Activated CD4-positive, alpha-beta T cell treated with anti-CD3 and anti-CD28 coated beads, Interleukin-2, amount 50 U/mL, for 1 hour (primary cell): ENCODE data around the gene MX1.

Experiments
- DNase-seq: peaks from one replicate; pipeline ENCODE4 v3.0.0-alpha.2; 2020

The MX1 gene

DNA sequence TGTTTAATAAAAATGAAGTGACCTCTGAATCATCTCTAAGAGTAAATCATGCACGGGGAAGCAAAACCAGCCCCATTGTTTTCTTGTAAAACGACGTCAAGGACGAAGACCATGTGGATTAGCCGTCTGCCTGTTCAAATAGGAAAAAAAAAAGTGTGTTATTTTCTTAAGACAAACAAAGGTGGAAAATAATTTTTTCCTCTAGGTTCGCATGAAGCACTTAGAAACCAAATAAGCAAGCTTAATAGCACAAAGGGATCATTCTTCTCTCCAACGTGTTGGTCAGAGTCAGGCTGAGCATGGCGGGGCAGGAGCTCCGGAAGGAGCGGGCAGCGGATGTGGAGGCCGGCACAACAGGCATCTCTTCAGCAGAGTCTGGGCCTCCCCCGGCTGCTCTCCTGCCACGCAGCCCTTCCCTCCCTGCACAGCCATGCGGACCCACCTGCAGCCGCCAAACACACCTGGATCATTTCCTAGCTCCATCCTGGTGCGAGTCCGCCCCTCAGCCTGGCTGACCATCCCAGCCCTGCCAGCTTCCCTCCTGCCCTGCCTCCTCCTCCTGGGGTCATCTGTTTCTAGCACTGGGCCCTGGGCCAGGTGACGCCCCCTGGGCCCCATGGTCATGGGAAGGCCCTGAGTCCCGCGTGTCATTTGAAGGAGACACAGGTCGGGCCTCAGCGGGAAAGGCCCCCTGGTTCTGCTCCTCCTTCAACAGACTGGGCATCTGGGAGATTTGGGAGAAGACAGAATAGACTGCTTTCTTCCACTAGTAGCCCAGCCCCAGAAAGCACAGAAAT is 40.2 kb downstream of the MX1 start:
- no peak for DNase-seq

DNA sequence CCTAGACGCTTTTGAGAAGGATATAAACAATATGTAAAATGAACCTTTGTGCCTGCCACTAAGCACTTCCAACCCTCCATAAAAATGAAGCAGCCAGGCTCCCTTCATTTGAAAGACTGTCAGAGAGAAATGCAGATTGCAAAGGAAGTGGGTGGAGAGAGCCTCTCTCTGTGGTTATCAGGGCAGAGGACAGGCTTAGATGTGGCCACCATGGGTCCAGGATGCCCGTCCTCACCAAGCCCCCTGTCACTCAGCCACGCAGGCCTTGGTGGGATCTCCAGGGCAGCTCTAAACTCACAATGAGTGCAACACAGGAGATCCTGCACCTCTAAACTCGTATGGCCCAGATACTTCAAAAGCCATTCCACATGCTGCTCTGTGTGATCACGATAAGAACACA is 44.0 kb downstream of the MX1 start:
- no peak for DNase-seq

DNA sequence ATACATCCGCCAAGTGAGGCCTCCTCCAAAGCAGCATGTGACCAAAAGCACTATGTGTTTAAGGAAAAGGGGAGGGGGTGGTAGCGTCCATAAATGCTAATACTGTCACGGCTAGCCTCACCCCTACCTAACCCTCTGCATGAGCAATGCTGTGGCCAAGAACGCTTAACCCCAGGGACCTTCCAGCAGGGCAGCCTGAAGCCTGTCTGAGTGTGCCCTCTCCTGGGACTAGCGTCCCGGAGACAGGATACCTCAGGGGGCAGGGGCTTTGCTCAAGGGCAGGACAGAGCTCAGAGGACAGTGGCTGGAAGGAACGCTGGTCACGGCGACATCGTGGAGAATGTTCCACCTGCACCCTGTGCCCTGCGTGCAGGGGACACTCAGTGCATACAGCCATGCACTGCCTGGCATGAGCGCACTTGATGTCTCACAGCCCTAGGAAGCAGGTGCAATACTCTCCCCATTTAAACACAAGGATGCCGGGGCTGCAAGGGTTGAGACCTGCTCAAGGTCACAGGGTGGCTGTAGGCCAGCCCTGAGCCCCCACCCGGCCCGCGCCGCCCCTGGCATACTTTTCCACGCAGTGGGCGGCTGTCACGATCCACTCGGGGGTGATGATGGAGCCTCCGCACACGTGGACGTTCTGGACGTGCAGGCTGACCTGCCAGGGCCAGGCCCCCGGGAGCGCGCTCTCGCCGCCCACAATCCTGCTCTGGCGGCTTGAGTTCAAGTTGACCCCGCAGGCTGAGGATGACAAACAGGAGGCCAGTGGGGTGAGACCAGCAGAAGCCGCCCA is 46.9 kb downstream of the MX1 start:
- DNase-seq = no peak

DNA sequence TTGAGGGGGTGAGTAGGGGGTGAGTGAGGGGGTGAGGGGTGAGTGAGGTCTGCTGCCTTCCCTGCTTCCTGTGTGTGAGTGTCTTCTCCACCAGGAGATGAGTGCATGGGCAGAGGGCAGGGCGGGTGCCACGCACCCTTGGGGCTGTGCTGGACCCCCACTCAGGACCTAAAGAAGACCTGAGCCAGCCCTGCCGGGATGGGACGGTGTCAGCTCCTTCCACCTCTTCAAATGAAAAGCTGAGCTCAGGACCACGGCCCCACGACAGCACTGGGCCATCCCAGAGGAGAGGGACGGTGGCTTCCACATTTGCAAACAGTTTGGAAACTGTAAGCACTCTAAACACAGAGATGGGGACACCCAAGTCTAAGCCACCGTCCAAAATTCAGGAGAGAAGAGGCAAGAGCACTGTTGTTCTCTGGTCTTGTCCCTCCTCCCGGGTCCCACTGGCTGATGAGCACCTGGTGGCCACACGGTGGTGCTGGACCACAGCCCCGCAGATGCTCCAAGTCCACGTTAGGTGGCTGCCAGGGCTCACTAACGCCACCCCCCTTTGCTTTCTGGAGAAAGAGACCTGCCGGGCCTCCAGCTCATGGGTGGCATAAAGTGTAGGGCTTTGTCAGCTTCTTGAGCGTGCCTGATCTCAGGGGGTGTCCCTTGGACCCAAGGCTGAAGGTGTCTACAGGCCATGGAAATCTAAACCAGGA is 49.8 kb downstream of the MX1 start:
- DNase-seq = no peak

DNA sequence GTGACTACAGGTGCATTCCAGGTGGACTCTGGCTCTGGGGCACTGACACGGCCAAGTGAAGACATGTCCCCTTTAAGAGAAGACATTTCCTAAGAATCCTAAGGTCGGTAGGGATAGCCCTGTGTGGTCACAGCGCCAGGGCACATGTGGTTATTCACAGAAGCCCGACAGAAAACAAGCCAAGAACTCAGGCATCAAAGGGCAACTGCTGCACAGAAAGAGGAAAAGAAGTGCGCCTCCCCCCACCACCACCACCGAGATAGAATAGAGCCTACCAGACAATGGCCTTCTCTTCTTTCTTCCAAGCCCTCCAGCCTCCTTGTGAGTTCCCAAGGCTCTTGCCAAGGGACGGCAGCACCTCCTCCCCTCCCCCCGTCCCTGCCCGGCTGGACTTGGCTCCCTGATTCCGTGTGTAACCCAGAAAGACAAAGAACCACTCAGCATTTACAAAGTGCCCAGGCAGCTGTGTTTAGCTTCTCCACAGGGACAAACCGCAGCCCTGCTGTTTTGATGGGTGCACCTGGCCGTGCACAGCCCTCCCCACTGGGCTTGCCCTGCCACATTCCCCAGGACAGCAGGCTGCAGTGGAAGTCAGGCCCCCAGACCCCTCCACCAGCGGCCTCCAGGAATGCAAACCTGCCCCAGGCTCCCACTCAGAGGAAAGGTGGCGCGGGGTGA is 51.7 kb downstream of the MX1 start:
- no peak for DNase-seq

DNA sequence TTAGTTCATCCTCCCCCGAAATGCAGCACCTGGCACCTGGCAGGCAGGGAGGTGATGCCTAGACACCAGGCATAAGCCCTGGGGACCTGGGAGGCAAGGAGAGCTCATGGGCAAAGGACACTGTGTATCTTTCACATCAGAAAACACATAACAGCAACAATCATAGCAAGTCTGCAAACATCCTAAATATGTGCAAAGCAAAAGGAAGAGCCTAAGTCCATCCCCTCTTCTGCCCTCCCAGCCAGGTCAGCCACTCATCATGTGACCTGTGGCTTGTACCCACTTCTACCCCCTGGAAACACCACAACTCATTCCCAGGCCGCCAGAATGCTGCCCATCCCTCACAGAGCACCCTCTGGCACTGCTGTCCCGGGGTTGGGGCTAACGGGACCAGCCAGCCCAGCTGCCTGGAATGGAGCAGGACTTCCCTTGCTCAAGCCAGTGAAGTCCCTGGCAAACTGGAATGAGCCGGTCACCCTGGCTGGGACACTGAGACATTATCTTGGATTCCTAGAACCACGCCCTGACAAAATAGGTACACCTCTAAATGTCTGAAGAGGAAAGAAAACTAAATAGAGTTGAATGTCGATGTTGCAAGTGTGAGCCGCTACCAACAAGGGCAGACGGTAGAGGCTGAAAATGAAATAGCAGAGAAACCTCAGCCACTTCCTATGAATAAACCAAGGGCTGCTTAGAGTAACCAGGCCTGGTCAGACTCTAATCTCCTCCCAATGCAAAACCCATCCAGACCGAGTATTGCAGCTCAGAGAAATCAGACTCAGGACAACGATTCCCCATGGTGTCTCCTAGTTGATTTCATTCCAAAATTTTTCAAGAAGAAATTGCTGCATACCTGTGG is 52.5 kb downstream of the MX1 start:
- DNase-seq = no peak

DNA sequence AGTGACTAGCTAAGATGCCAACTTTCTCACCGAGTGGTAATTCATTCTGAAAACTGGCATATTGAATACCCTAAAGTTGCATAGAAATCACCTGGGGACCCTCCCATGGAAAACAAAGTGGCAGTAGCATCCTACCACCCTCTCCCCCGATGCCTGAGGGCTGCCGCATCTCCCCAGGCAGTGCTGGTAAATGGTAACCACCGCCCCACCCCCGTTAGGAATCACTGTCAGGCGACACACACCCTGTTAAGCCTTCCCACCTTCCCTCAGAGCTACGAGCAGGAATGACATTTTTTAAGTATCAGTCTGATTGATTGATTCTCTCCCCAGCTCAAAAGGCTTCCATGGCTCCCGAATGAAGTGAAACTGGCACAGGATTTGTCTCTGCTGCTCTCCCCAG is 53.6 kb downstream of the MX1 start:
- no peak for DNase-seq

DNA sequence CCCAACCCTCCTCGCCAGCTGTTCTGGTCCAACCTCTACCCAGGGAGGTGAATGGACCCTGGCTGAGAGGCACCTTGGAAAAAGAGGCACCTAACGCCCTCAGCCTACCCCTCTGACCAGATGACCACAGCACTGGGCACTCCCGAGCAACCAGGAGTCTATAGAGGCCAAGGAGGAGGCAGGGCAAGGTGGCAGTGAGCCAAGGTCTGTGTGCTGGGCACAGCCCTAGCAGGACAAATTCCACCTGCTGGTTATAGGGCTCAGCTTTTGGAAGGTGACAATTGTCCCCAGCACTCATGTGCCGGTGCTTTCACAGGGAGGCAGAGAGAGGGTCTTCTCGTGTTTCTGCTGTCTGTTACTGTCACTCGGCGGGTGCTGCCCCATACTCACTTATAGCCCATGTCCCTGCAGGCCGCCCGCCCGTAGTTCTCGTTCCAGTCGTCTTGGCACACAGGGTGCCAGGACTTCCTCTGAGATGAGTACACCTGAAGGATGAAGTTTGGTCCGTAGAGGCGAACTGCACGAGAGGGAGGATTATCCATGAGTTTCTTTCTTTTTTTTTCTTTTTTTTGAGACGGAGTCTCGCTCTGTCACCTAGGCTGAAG is 54.1 kb downstream of the MX1 start:
- DNase-seq = no peak

DNA sequence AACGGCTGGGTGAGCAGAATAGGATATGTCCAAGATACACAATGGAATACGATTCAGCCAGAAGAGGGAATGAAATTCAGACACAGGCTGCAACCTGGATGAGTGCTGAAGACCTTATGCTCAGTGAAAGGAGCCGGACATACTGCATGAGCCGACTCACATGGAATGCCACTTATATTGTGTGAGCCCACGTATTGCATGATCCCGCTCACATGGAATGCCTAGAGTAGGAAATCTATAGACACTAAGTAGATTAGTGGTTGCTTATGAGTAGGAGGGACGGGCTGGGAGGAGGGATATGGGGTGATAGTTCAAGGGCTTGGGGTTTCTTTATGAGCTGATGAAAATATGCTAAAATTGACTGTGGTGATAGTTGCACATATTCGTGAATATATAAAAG is 55.2 kb downstream of the MX1 start:
- no peak for DNase-seq

DNA sequence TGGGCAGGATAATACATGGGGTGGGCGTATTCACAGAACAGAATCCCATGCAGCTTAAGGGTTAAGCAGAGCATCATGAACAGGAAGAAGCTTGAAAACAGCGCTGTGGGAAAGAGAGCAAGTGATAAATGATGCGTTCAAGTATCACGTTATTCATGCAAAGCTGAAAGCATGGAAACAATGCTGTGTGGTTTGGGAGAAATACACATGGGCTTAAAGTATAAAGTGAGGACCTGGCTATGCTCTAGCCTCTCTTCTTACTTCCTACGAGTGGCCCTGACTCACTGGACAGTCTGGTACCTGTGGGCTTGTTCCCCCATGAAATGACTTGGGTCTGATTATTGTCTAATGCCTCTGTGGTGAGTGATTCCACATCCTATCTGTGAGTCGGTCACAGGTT is 56.3 kb downstream of the MX1 start:
- DNase-seq = no peak

DNA sequence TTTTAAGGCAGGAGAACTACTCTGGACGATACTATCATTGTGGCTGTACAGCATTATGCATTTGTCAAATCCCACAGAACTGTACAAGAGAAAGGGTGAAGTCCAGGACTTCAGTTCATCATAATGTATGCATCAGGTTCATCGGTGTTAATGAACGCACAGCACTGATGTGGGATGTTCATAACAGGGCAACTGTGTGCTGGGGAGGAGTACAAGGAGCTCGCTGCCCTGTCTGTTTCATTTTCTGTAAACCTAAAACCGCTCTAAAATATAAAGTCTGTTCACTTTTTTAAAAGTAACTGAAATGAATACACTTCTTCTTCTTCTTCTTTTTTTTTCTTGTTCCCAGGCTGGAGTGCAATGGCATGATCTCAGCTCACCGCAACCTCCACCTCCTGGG is 56.9 kb downstream of the MX1 start:
- DNase-seq = no peak

DNA sequence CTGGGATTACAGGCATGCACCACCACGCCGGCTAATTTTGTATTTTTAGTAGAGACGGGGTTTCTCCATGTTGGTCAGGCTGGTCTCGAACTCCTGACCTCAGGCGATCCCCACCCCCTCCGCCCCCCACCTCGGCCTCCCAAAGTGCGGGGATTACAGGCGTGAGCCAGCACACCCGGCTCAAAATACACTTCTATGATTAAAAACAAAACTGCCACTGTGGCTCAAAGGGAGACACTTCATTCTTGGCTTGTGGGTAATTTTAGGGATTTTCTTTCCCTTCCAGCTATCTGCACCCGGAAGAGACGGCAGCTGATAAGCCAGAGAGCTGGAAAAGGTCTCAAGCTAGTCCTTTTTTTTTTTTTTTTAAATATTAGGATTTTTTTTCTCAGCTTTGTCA is 57.4 kb downstream of the MX1 start:
- no peak for DNase-seq

DNA sequence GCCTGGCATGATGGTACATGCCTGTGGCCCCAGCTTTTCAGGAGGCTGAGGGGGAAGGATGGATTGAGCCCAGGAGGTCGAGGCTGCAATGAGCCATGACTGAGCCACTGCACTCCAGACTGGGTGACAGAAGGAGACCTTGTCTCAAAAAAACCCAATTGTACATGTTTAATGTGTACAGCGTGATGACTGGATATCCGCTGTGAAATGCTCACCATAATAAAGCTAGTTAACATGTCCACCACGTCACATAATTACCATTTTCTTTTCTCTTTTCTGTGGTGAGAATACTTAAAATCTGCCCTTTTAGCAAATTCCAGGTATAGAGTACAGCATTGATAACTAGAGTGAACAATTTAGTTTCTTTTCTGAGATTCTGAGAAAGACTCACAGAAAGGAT is 57.9 kb downstream of the MX1 start:
- DNase-seq = no peak

DNA sequence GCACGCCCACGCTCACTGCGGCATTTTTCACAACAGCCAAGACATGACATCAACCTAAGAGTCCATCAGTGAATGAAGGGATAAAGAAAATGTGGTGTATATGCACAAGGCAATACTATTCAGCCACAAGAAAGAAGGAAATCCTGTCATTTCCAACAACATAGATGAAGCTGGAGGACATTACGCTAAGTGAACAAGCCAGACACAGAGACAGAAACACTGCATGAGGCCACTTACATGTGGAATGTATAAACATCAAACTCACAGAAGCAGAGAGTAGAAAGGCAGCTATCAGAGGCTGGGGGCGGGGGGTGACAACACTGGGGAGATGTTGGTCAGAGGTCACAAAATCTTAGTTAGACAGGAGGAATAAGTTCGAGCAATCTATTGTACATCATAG is 61.0 kb downstream of the MX1 start:
- DNase-seq = no peak

DNA sequence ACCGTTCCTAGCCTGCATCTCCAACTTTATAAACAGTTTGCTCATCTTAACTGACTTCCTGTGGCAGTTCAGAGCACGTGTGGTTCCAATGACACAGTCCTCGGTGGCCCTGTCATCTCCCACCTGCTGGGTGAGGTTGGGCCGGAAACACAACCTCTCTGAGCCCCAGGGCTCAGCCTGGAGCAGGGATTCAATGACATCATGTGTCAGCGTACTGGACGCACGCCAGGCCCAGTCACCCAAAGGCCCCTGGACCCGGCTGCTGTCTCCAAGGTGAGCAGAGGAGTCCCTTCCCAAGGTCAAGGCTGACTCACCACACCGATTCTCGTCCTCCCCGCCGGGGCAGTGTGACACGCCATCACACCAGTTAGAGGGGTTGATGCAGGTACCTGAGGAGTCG is 62.0 kb downstream of the MX1 start:
- no peak for DNase-seq

DNA sequence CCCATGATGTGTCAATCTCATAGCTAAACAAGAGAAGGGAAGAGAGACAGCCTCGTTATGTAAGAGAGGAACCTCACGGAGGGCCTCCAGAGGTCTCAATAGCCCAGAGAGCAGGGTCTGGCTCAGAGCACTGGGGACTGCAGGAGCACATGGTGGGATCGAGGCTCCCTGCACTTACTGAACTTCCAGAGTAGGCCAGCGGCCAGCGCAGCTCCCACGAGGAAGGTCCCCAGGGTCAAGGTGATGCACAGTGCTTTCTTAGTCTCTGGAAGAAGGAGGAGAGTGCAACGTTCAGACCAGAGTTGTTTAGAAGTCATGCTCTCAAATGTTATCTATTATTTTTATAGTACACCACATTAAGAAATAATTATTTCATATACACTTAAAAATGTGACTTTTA is 63.3 kb downstream of the MX1 start:
- DNase-seq = no peak

DNA sequence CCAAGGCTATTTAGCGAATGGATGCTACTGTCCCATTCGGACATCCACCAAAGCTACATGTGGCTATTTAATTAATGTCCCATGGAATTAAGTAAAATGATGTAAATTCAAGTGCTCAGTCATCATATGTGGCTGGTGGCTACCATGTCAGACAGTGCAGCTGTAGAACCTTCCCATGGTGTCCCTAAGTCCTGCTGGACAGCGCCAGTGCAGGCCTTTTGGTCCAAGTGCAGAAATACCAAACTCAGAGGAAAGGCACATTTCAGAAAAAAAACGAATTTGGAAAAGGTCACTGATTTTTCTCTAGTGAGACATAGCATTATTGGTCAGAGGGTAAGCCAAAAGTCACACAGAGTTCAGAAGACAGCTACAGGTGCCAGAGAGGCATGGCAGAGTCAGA is 64.3 kb downstream of the MX1 start:
- no peak for DNase-seq

DNA sequence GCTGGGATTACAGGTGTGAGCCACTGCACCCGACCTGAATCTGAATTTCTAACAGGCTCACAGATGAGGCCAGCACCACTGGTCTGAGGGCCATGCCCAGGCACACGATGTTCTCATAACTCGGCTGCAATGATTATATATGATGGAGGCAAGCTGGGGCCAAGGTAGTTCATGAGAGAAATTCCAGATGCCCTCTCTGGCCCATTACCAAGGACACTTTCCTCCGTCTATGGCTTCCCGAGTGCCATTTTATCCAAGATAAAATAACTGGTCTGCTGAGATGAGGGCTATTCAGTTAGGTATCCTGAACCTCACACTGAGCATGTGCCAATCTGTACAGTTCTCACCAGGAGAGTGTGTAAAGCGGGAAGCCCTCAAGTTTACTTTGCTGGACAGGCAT is 65.4 kb downstream of the MX1 start:
- no peak for DNase-seq

DNA sequence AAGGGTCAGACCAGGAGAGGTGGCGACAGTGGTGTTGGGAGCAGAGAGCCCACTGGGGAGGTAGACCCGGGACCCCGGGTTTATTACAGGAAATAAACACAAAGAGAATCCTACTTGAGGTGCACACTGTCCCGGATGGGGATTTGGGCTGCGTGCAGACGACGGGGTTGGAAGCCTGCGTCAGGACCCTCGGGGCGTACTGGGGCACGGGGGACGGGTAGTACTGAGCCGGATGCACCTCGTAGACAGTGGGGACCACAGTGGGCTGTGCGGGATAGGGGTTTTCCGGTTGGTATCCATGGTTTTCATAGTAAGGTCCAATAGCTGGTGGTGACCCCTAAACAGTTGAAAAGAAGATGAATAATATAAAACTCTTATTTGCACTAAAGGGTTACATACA is 68.2 kb downstream of the MX1 start:
- DNase-seq = no peak

DNA sequence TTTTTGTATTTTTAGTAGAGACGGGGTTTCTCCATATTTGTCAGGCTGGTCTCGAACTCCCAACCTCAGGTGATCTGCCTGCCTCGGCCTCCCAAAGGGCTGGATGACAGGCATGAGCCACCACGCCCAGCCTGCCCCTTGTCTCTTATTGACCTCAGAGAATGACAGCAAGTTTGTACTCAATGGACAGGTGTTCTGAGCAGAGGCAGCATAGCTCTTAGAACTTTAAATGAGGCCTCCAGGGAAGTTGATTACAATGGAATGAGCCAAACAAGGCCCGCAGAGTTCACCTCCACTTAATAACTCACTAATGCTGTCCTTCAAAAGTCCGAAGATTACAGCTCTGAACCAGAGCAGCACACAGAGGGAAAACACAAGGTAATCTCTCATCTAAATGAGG is 71.0 kb downstream of the MX1 start:
- DNase-seq = no peak

DNA sequence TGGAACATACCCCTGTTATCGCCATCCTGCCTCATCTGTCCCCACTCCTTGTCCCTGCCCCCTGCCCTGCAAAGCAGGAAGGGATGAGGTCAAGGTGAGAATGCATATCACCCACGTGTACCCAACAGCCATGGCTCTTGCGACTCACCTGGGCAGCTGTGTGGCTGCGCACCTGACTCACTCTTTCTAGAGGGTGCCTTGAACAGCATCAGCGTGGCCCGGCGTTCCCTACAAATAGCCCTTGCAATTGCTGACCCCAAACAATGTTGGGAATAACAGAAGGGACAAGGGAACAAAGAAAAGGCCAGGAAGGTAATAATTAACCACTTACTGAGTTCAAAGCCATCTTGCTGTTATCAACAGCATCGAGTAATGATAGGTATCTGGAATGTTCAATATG is 71.7 kb downstream of the MX1 start:
- no peak for DNase-seq

DNA sequence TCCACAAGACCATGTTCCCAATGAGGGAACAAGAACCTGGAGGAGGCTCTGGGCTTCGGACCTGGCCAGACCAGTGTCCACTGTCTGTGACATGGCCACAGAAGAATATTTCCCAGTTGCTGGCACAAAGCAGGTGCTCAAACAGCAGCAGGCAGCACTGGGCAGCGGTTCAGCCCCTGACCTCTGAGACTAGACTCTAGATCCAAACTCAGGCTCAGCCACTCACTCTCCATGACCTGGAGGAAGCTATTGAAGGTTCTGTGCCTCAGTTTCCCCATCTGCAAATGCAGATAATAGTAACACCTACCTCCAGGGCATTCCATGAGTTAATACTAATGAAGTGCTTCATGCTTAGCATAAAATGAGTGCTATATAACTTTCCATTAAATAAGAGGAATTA is 73.9 kb downstream of the MX1 start:
- DNase-seq = no peak
